Measurements from ENCODE around the gene CPAMD8. TPM values are rescaled to one million over a fixed set of nuclear protein-coding genes. Genes with fewer than 3 reads are reported as not detected.

CPAMD8 gene
- total and polyA plus RNA-seq, 2 of the 8 experiments (the other 6 are each of a cell fraction or from before 2014, with no cell fraction given), result 6.1 to 9.2 TPM

GRCh38 chr19:17054746-17055145 is 28.1 kb upstream of the CPAMD8 start:
- no peaks in the 10 kb centered on the region for H3K23me2 ChIP-seq (ENCODE audit: low read depth, low read length)
- no peak overlapping the region for H3K23ac ChIP-seq (ENCODE audit: insufficient read length)
- H3K36me3 ChIP-seq (ENCODE audit: control insufficient read depth in 2 of 4, insufficient read depth in 4 of 4, low read length in 3 of 4), result peaks cover 23 to 58% (median 43%) of the 10 kb centered on the region in 4 experiments
- POLR2A ChIA-PET (ENCODE audit: partially characterized antibody), result no interaction called here
- H2BK12ac ChIP-seq (ENCODE audit: low read depth, low read length), result no peak overlapping the region
- H2AK5ac ChIP-seq (ENCODE audit: low read depth, low read length), result no peak overlapping the region
- no peak overlapping the region for H2AFZ ChIP-seq (ENCODE audit: low read length)
- H3K9me3 ChIP-seq (ENCODE audit: insufficient read depth in 2 of 2, low read depth in 1 of 2, low read length in 1 of 2), result peaks cover 17 to 19% of the 10 kb centered on the region in 2 experiments
- no peaks in the 10 kb centered on the region for H3K4me1 ChIP-seq (replicated peaks in 1 of 4; ENCODE audit: control insufficient read depth in 3 of 4, insufficient read depth in 4 of 4, low read length in 3 of 4)
- no peaks in the 10 kb centered on the region for H3K79me2 ChIP-seq (ENCODE audit: control insufficient read depth in 1 of 2, insufficient read depth in 2 of 2, low read length in 2 of 2)
- H3K9ac ChIP-seq (replicated peaks in 1 of 4; ENCODE audit: extremely low read depth in 1 of 4, low read depth in 3 of 4, low read length in 3 of 4), result no peak overlapping the region
- H3K4me3 ChIP-seq (ENCODE audit: extremely low read depth in 1 of 4, insufficient read depth in 2 of 4, low read depth in 3 of 4, low read length in 4 of 4), result no peak overlapping the region
- H3K4me2 ChIP-seq (ENCODE audit: insufficient read depth in 1 of 2, low read depth in 2 of 2, low read length in 2 of 2), result no peak overlapping the region
- CTCF ChIA-PET (ENCODE audit: partially characterized antibody), result interaction anchor here (0.6 kb wide), 1 partner anchor 610 kb away, joined by 3 read pairs; no protein-coding TSS in a partner anchor
- H2BK20ac ChIP-seq (ENCODE audit: low read length), result no peak overlapping the region
- no peak overlapping the region for H3K4ac ChIP-seq (replicated peaks; ENCODE audit: insufficient read length, low read depth, low read length)
- H2BK5ac ChIP-seq (ENCODE audit: low read depth, low read length), result no peak overlapping the region
- H3K79me1 ChIP-seq (ENCODE audit: low read depth, low read length), result peaks cover 3% of the 10 kb centered on the region; the same call in 1 of the 2 replicates
- no peak overlapping the region for H2BK120ac ChIP-seq (replicated peaks; ENCODE audit: low read depth, low read length)
- H2BK15ac ChIP-seq (ENCODE audit: low read length), result no peak overlapping the region
- no peaks in the 10 kb centered on the region for H3K27me3 ChIP-seq (replicated peaks in 1 of 4; ENCODE audit: control insufficient read depth in 3 of 4, extremely low read depth in 1 of 4, insufficient read depth in 3 of 4, low read length in 3 of 4)
- no peak for TF ChIP-seq ASH2L (IDR thresholded peaks at IDR 0.05; ENCODE audit: low read length)
- no peak for TF ChIP-seq SP2 (IDR thresholded peaks at IDR 0.05; ENCODE audit: low read length)
- TF ChIP-seq KDM4A (IDR thresholded peaks at IDR 0.05; ENCODE audit: low read depth, low read length, severe bottlenecking), result no peak
- no peak for TF ChIP-seq RXRA (IDR thresholded peaks at IDR 0.05; ENCODE audit: insufficient read depth, low read depth, low read length)
- no peak for TF ChIP-seq TEAD4 (IDR thresholded peaks at IDR 0.05; ENCODE audit: low read depth, low read length)
- no peak for TF ChIP-seq FOSL1 (IDR thresholded peaks at IDR 0.05; ENCODE audit: insufficient read depth, low read depth, low read length)
- TF ChIP-seq MAFK (IDR thresholded peaks at IDR 0.05; ENCODE audit: low read depth, low read length), result no peak
- TF ChIP-seq ZNF274 (IDR thresholded peaks at IDR 0.05; ENCODE audit: borderline replicate concordance, extremely low read depth, low read length), result no peak
- TF ChIP-seq E2F6 (IDR thresholded peaks at IDR 0.05), result no peak
- no peak for TF ChIP-seq USF2 (IDR thresholded peaks at IDR 0.05; ENCODE audit: low read length)
- TF ChIP-seq EGR1 (IDR thresholded peaks at IDR 0.05; ENCODE audit: borderline replicate concordance, low read depth, low read length), result no peak
- no peak for TF ChIP-seq PHF8 (conservative IDR thresholded peaks at IDR 0.05; ENCODE audit: low read depth, low read length)
- H3K18ac ChIP-seq (ENCODE audit: extremely low read depth, low read length), result no peak overlapping the region
- H4K8ac ChIP-seq (ENCODE audit: extremely low read depth, insufficient read depth, low read length), result no peak overlapping the region
- FAIRE-seq (no peak), DNase-seq (ENCODE audit: low read depth in 1 of 2, low spot score in 2 of 2) (no peak)
- no peak overlapping the region for H3K56ac ChIP-seq (replicated peaks; ENCODE audit: insufficient read length, low read depth, low read length)
- 81% methylated on average over 5 of the region's 5 CpGs; no CpG with 5 or more reads in 1 of the 2 experiments for WGBS, 2 experiments (ENCODE audit: extremely low coverage in 1 of 2, insufficient coverage in 1 of 2, insufficient read length in 1 of 2, insufficient replicate concordance in 2 of 2, low coverage in 1 of 2, low lambda C conversion rate in 2 of 2, missing lambda C conversion rate in 1 of 2)
- H3K14ac ChIP-seq (ENCODE audit: insufficient read length), result no peak overlapping the region
- no peak overlapping the region for H4K91ac ChIP-seq (replicated peaks; ENCODE audit: insufficient read length, low read length)
- peaks cover 0 to 8% of the 10 kb centered on the region in 2 experiments for H4K20me1 ChIP-seq (replicated peaks in 1 of 2; ENCODE audit: control insufficient read depth in 1 of 2, insufficient read depth in 2 of 2, low read length in 2 of 2)
- no peak overlapping the region for H3K27ac ChIP-seq (ENCODE audit: low read depth, low read length)
- no peak overlapping the region for H4K5ac ChIP-seq (ENCODE audit: insufficient read length, low read depth, low read length)

All from H1 (cell line).